ENCODE data around the gene DYNLT2. TPM values are rescaled to one million over a fixed set of nuclear protein-coding genes. Genes with fewer than 3 reads are reported as not detected.

Gene DYNLT2
- total and polyA plus RNA-seq, 2 of the 13 experiments (the other 11 are each of a cell fraction or from before 2014, with no cell fraction given) = 2.1 to 4.3 TPM

- TF ChIP-seq KDM5A (IDR thresholded peaks at IDR 0.05; ENCODE audit: borderline replicate concordance, low read length) = no peak
- TF ChIP-seq, protein P1, sequence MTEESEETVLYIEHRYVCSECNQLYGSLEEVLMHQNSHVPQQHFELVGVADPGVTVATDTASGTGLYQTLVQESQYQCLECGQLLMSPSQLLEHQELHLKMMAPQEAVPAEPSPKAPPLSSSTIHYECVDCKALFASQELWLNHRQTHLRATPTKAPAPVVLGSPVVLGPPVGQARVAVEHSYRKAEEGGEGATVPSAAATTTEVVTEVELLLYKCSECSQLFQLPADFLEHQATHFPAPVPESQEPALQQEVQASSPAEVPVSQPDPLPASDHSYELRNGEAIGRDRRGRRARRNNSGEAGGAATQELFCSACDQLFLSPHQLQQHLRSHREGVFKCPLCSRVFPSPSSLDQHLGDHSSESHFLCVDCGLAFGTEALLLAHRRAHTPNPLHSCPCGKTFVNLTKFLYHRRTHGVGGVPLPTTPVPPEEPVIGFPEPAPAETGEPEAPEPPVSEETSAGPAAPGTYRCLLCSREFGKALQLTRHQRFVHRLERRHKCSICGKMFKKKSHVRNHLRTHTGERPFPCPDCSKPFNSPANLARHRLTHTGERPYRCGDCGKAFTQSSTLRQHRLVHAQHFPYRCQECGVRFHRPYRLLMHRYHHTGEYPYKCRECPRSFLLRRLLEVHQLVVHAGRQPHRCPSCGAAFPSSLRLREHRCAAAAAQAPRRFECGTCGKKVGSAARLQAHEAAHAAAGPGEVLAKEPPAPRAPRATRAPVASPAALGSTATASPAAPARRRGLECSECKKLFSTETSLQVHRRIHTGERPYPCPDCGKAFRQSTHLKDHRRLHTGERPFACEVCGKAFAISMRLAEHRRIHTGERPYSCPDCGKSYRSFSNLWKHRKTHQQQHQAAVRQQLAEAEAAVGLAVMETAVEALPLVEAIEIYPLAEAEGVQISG (CRISPR knock-in tag; IDR thresholded peaks at IDR 0.05) = peak; percentile 43; the same call in 1 of the 2 replicates
- TF ChIP-seq, protein P2, sequence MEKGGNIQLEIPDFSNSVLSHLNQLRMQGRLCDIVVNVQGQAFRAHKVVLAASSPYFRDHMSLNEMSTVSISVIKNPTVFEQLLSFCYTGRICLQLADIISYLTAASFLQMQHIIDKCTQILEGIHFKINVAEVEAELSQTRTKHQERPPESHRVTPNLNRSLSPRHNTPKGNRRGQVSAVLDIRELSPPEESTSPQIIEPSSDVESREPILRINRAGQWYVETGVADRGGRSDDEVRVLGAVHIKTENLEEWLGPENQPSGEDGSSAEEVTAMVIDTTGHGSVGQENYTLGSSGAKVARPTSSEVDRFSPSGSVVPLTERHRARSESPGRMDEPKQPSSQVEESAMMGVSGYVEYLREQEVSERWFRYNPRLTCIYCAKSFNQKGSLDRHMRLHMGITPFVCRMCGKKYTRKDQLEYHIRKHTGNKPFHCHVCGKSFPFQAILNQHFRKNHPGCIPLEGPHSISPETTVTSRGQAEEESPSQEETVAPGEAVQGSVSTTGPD (CRISPR knock-in tag; IDR thresholded peaks at IDR 0.05) = no peak
- TF ChIP-seq MATR3 (CRISPR knock-in tag; IDR thresholded peaks at IDR 0.05) = no peak
- no peak for TF ChIP-seq ZNF609 (CRISPR knock-in tag; IDR thresholded peaks at IDR 0.05; ENCODE audit: borderline replicate concordance)
- TF ChIP-seq POLR2AphosphoS2 (IDR thresholded peaks at IDR 0.05; ENCODE audit: low read depth, low read length) = no peak
- no peak for TF ChIP-seq BRCA1 (CRISPR knock-in tag; IDR thresholded peaks at IDR 0.05)
- TF ChIP-seq RBM39 (IDR thresholded peaks at IDR 0.05; ENCODE audit: low read depth, low read length, poor library complexity, severe bottlenecking) = no peak
- no peak for TF ChIP-seq HDAC6 (IDR thresholded peaks at IDR 0.05; ENCODE audit: low read depth, low read length)
- no peak for TF ChIP-seq ADNP (CRISPR knock-in tag; IDR thresholded peaks at IDR 0.05)
- TF ChIP-seq KAT7 (CRISPR knock-in tag; IDR thresholded peaks at IDR 0.05; ENCODE audit: borderline replicate concordance) = peak; percentile 79
- no peak for TF ChIP-seq SMAD3 (CRISPR knock-in tag; IDR thresholded peaks at IDR 0.05)
These were observed 28.8 kb downstream of the DYNLT2 start (continued) for GRCh38 chr6:169722362-169723199.

All from HepG2 (cell line).